ENCODE measurements around the gene MAGEA9B. TPM values are rescaled to one million over a fixed set of nuclear protein-coding genes. Genes with fewer than 3 reads are reported as not detected.

The MAGEA9B gene
- total RNA-seq, 1 donor from 2014 or later, result not detected

Other genes with a start within 250 kb of the MAGEA9B start
- gene IDS, start 82.2 kb downstream of the MAGEA9B start, total RNA-seq (ENCODE audit: low replicate concordance), result 14.5 and 22.2 TPM in 2 replicates
- 3.5 and 7.5 TPM in 2 replicates for gene EOLA1, start 46.4 kb downstream of the MAGEA9B start, total RNA-seq (ENCODE audit: low replicate concordance)
- gene HSFX3, start 37.5 kb downstream of the MAGEA9B start, total RNA-seq (ENCODE audit: low replicate concordance), result not detected in 2 replicates
- gene HSFX2, start 7.9 kb upstream of the MAGEA9B start, total RNA-seq (ENCODE audit: low replicate concordance), result 0.56 and 0.77 TPM in 2 replicates
- gene TMEM185A, start 44.3 kb upstream of the MAGEA9B start, total RNA-seq (ENCODE audit: low replicate concordance), result 15.8 and 16.3 TPM in 2 replicates
- not detected in 2 replicates for gene MAGEA11, start 124.6 kb upstream of the MAGEA9B start, total RNA-seq (ENCODE audit: low replicate concordance)
- gene HSFX1, start 186.6 kb upstream of the MAGEA9B start, total RNA-seq (ENCODE audit: low replicate concordance), result 0.06 and 0.59 TPM in 2 replicates
- gene MAGEA9, start 194.5 kb upstream of the MAGEA9B start, total RNA-seq (ENCODE audit: low replicate concordance), result not detected in 2 replicates

All from neural progenitor cell (in vitro differentiated cells).